T-helper 1 cell treated with Interleukin-12 subunit alpha and Interleukin-12 subunit beta and Interleukin-4 antibody, amounts not matched to agents 30 ng/mL and 1 ng/mL, for 36 hours (primary cell): ENCODE measurements around the gene ILRUN. TPM values are rescaled to one million over a fixed set of nuclear protein-coding genes. Genes with fewer than 3 reads are reported as not detected.
"Not testable (repeated sequence)": the region's sequence is repeated elsewhere in the genome, so short reads cannot be mapped to it uniquely, and the experiment has no call there.

Experiments used
- intact Hi-C: fragments of 100-400 bp; cut with micrococcal nuclease; formaldehyde crosslinking; loops from one replicate; pipeline ENCODE4 v1.15.1; 2024
- total RNA-seq: library from RNA; stranded (reverse); gene quantifications from 2 replicates; pipeline ENCODE4 v1.2.3, GENCODE V29; 2022

The ILRUN gene
- total RNA-seq, 1 donor from 2014 or later = 88.3 TPM

DNA sequence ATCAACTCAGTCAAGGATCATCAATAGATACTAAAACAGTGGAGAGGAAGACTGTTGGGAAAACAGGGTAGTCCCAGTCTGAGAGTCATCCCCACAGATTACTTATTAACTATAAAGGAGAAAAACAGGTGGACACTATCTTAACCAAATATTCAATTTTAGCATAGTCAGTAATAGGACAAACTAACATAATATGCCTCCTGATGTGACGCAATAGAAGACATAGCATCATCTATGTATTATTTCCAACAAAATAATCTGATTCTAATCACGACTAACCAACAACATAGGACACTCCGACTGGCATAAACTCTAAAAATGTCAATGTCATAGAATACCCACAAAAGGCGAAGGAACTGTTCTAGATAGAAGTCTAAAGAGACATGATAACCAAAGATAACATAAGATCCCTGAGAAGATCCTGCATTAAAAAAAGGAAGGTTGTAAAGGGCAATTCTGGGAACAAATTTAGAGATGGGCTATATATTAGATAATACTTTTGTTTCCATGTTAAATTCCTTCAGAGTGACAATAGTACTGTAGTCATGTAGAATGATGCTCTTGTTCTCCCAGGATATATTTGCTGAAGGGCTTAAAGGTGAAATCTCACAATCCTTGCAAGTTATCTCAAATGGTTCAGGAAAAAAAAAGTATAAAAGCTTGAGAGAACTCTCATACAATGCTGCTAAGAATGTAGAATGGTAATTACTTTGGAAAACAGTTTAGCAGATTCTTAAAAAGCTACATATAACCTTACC, 28.9 kb downstream of the ILRUN start:
- intact Hi-C loops = no loop called here

DNA sequence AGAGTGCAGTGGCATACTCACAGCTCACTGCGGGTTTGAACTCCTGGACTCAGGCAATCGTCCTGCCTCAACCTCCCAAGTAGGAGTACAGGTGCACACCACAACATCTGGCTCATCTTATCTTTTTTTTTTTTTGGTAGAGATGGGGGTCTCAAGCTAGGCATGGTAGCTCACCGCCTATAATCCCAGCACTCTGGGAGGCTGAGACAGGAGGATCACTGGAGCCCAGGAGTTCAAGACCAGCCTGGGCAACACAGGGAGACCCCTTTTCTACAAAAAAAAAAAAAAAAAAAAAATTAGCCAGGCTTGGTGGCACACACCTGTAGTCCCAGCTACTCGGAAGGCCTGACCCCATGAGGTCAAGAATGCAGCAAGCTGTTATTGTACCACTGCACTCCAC, 31.5 kb downstream of the ILRUN start:
- intact Hi-C loops = no loop called here

DNA sequence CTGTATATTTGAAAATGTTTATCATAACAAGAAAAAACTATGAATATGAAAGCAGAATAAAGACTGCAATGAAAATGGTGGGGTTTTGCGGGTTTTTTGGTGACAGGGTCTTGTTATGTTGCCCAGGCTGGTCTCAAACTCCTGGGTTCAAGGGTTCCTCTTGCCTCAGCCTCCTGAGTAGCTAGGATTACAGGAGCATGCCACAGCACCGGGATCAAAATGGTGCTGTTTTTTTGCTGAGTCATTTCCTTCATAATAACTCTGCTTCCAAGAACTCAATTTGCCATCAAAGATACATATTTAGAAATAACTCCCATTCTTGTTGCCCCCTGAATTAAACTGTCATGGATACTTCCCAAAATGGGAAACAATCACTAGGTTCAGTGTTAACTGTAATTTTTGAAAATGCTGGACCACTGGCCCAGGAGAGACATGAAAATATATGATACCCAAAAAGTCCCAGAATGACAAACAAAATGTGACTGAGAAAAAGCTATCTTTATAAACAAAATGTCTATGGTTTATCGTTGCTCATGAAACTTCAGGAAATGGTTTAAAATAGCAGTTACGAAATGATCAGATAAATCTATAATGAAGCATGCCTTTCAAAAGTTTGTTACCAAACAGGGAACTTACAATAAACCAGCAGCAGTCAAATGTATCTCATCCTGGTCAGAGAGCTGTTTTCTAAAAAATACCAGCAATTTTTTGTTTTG, 32.2 kb downstream of the ILRUN start:
- intact Hi-C loops = loop anchor here (1.0 kb wide), 1 partner anchor 8 kb away; no protein-coding TSS in a partner anchor

DNA sequence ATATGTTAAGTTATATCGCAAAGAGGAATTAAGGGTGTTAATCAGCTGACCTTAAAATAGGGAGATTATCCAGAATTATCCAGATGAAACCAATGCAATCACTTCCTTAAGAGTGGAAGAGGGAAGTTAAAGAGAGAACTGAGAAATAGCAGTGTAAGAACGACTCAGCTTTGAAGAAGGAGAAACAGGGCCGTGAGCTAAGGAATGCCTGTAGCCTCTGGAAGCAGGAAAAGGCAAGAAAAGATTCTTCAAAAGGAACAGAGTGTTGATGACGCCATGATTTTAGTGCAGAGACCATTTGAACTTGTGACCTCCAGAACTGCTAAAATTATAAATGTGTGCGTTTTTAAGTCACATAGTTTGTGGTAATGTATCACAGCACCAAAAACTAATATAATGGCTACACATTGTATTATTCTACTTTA, 32.7 kb downstream of the ILRUN start:
- intact Hi-C loops = loop anchor here (1.0 kb wide), 1 partner anchor 8 kb away; no protein-coding TSS in a partner anchor

DNA sequence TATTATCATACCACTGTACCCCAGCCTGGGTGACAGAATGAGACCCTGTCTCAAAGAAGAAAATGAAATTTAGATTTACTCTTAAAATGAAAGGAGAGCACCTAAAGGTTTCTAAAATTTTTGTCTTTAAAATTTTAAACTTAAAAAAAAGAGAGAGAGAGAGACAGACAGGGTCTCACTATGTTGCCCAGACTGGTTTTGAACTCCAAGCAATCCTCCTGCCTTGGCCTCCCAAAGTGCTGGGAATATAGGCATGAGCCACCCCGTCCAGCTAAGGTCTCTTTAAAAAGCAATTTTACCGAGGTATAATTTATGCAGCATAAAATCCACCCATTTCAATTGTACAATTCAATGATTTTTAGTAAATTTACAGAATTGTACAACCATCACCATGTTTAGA, 33.2 kb downstream of the ILRUN start:
- intact Hi-C loops = no loop called here

DNA sequence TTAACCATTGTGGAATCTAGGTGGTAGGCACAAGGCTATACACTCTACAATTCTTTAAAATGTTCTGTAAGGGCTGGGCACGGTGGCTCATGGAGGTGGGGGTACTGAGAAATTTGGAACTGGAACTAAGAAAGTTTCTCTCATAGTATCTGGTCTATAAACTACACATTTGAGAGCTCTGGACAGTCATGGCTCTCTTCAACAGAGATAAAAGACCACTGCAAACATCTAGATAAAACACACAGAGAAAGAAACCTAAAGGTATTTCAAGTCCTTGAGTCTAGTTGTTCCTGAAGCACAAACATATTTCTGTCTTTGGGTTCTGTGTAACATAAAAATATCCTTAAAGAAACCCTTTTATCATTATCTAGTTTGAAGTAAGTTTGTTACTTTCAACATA, 35.2 kb downstream of the ILRUN start:
- intact Hi-C loops = no loop called here

DNA sequence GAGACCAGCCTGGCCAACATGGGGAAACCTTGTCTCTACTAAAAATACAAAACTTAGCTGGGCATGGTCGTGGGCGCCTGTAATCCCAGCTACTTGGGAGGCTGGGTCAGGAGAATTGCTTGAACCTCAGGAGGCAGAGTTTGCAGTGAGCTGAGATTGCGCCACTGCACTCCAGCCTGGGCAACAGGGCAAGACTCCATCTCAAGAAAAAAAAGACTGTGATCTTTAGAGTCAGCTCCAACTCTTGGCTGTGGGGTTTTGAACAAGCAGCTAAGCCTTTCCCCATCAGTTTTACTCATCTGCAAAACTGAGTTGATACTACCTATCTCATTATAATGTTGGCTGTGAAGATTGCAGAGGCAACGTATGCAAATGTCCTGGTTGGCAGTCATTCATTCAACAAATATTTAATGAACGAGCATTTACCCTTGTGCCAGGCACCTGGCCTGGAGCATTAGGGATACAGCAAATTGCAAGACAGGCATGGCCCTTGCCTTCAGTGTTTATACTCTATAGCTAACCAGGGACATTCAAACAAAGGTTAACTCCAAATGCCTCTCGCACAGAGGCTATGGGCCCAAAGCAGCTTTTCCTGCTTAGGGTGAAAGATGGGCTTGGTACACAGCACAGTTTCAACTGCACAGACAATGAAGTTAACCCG, 37.8 kb downstream of the ILRUN start:
- intact Hi-C loops = loop anchor here (5.0 kb wide), 2 partner anchors 229 to 436 kb away; partner anchors contain the start of genes ANKS1A and TAF11

DNA sequence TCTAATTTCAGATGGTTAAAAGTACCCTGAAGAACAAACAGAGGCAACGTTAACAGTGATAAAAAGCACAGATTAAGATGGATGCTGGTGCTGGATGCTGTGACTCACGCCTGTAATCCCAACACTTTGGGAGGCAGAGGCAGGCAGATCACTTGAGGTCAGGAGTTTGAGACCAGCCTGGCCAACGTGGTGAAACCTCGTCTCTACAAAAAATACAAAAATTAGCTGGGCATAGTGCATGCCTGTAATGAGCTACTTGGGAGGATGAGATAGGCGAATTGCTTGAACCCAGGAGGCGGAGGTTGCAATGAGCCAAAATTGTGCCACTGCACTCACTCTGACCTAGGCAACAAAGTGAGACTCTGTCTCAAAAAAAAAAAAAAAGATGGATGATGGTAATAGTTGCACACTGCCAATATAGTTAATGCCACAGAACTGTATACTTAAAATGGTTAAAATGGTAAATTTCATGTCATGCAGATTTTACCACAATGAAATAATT, 38.5 kb downstream of the ILRUN start:
- intact Hi-C loops = loop anchor here (2.0 to 5.0 kb wide), 3 partner anchors 229 to 436 kb away; partner anchors contain the start of genes ANKS1A, NUDT3 and TAF11

DNA sequence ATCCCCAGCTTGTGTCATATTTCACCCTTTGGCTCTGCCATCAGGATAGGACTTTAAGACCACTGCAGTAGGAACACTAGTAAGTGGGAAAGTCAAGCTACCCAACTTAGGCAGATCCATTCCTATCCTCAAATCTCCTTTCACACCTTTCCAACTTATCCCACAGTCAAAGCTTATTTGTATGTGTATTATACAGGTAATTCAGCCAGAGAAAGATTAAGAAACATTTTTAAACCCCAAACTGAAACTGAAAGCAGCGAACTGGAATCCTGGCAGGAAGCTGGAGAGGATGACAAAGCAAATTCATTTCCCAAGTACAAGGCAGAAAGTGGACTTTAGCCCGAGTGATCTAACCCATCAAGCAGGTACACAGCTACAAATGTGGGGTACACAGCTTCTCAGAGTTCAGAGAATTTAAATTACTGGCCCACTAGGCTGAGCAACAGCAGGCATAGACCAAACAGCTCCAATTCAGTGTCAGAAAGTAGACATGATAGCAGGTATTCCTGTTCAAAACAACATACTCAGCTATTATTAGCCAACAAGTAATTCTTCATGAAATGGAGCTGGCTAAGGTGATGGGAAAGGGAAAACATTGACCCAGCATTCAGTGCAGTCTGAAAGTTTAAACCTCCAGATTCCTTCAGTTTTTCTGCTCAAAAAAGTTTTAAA, 39.1 kb downstream of the ILRUN start:
- intact Hi-C loops = loop anchor here (2.0 to 5.0 kb wide), 3 partner anchors 230 to 435 kb away; partner anchors contain the start of genes ANKS1A, NUDT3 and TAF11

DNA sequence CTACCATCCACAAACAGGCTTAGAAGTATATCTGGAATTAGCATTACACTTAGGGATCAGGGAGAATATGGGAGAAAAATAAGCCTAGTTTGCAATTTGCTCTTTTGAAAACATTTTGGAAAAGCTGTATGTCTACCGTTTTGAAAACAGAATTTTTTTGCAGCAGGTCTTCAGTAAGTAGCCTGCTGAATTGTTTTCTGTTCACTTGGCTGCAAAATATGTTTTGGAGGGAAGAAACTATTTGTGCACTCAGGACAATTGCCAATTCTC, 39.6 kb downstream of the ILRUN start:
- intact Hi-C loops = loop anchor here (2.0 to 5.0 kb wide), 3 partner anchors 230 to 435 kb away; partner anchors contain the start of genes ANKS1A, NUDT3 and TAF11

DNA sequence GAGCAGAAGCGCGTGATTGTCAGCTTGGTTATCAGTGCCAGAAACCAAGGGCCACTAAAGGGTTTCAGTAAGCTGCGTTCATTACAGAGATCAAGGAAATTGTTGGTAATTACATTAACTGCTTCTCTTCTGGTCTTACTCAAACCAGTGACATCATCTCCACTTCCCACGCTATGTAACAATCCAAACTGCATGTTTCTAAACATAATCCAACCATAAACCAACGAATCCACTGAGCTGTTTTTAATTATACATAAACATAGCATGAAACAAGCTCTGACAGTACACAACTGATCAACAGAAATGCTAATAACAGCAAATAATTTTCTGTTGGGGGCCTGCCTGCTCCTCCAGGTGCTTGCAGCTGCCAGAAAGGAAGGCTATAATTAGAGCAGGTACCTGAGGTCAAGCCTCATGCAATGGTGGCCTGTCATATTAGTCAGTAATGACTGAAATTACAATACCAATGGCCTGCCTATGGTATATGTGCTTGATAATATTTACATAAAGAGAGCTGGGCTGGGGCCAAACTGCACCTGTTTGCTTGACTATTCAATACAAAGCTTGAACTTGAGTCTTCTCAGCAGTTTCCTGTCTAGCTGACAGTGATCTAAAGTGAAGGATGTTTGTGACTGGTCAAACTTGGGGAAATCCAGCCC, 40.1 kb downstream of the ILRUN start:
- intact Hi-C loops = loop anchor here (1.0 to 5.0 kb wide), 6 partner anchors 16 to 434 kb away; partner anchors contain the start of genes ANKS1A, ILRUN, NUDT3 and SNRPC

DNA sequence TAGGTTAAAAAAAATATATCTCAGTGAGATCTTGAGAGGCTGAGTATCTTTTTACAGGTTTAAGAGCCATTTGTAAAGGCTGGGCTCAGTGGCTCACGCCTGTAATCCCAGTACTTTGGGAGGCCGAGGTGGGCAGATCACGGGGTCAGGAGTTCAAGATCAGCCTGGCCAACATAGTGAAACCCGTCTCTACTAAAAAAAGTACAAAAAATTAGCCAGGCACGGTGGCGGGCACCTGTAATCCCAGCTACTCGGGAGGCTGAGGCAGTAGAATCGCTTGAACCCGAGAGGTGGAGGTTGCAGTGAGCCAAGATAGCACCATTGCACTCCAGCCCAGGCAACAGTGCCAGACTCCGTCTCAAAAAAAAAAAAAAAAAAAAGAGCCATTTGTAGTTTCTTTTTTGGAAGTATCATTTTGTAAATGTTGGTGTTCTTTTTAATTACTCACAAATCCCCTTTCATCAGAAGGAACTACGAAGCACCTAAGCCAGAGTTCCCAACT, 40.6 kb downstream of the ILRUN start:
- intact Hi-C loops = loop anchor here (1.0 to 5.0 kb wide), 6 partner anchors 16 to 434 kb away; partner anchors contain the start of genes ANKS1A, ILRUN, NUDT3 and SNRPC

DNA sequence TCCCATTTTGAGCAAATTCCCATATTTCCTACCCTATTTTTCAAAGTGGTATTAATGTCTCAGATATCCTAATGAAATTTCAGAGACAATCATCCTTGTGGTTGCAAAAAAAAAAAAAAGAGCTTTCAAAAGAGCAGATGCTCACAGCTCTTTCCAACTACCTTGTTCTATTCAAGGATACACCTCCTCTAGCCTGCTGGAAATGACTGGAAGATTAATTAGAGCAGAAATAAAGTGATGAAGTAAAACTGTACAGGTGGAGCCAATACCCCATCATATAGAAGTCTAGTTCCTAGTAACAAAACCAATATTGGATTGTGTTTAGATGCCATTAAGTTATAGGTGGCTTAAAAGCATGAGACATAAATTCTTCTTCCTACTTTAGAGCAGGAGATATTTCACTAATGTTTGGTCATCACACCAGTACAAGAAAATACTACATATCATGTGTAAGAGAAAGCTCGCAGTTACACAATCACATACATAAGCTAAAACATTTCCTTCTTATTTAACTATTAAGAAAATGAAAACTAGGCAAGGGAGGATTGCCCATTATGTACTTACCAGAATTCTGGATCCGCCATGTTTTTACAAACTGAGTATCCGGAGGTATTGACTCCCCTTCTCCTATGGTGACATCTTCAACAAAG, 42.4 kb downstream of the ILRUN start:
- intact Hi-C loops = no loop called here

DNA sequence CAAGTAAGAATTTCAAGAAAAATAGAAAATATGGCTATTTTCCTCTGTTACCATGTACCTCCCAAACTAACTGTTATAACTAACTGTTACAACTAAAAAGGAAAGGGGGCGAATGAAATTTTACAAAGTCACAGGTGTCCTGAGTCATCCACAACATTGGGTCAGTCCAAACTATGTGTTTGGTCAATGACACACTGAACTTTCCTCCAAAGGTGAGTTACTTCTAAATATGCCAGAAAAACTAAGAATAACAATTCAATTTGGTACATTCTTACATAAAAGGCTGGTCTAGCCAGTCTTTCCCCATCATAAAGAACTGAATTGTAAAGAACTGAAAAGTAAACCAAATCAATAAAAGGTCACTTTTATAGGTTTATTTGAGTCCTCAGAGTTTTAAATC, 44.3 kb downstream of the ILRUN start:
- intact Hi-C loops = no loop called here

DNA sequence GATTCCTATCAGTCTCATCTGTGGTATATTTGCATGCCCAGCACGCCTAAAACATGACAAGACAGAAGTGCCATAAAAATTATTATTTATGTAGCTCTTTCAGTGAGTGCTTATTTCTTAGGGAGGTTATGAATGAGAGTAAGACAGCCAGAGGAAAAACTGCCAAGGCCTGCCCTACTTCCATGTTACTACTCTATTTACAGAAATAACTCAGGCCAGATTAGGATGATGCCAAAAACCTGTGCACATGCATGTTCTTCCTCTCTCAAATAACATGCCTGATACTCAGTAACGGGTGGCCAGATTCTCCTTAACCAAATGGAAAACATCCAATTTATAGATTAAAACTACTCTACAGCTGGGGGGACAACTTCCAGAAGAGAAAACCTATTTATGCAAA, 45.7 kb downstream of the ILRUN start:
- intact Hi-C loops = no loop called here

DNA sequence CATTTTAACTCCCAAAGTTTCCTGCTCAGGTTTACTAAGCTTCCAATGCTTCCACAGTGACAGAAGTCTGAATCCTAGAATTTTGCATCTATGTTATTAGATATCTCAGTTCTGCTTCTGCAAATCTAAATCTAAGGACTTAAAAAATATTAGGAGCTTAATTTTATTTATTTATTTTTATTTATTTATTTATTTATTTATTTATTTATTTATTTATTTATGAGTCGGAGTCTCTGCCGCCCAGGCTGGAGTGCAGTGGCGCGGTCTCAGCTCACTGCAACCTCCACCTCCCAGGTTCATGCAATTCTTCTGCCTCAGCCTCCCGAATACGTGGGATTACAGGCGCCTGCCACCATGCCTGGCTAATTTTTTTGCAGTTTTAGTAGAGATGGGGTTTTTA, 46.3 kb downstream of the ILRUN start:
- intact Hi-C loops = not testable (repeated sequence)

DNA sequence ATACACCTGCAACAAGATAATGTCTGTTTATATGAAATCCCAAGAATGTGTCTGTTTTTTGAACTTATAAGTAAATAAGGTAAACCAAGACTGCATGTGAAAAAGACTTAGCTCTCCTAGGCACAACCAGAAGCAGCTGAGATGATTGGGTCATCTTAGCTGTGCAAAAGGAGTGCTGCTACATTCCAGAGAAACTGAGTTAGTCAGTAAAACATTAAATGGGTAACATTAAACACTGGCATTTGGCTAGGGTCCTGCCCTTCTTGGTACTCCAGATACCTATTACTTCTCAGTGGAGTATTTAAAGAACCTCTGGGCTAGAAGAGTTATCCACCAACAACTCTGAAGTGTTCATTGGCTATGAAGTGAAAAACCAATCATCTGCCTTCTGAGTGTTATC, 47.8 kb downstream of the ILRUN start:
- intact Hi-C loops = no loop called here
